HepG2 (cell line): Measurements from ENCODE around the gene ARHGAP12. TPM values are rescaled to one million over a fixed set of nuclear protein-coding genes. Genes with fewer than 3 reads are reported as not detected.

ENCODE experiments used
- ATAC-seq: fragments of 200-7000 bp; cut with Tn5 transposase; 3 replicates; pipeline ENCODE4 v1.9.1; 2020; ENCODE audit warnings: mild to moderate bottlenecking, moderate library complexity
- BruUV-seq: library from RNA; stranded (reverse); fragments of 400-500 nt; replicated peaks from 2 replicates; lab custom pipeline; 2021; lab: Mats Ljungman, UMichigan
- CTCF ChIA-PET: fragments of 300-600 bp; formaldehyde crosslinking; extraction: SDS; loops from one replicate; lab custom pipeline; 2021; ENCODE audit warnings: low total read pairs, inconsistent platforms, low intra/inter-chr PET ratio; lab: Yijun Ruan, JAX
- POLR2A ChIA-PET: fragments of 350-600 bp; sonication (Branson Sonifier 250); formaldehyde crosslinking; loops from one replicate; lab custom pipeline; 2020; ENCODE audit warnings: antibody characterized with exemption, inconsistent platforms; lab: Yijun Ruan, JAX
- DNase-seq: peaks from one replicate; pipeline ENCODE4 v3.0.0-alpha.2; 2015; ENCODE audit warnings: low spot score
- FAIRE-seq: peaks from 3 replicates; lab custom pipeline; 2011; peaks lifted over from hg19 to GRCh38; lab: Jason Lieb, UNC
- H2AFZ ChIP-seq: one replicate; pipeline ENCODE4 v1.6.1; 2011; ENCODE audit warnings: low read length, inconsistent platforms
- H3K27ac ChIP-seq: fragments of 300-600 bp; 3 replicates; pipeline ENCODE4 v1.8.0; 2011; ENCODE audit warnings: mixed run types, mild to moderate bottlenecking, mixed read lengths, low read length, inconsistent platforms; ENCODE audit not compliant: insufficient read depth; ENCODE audit errors: extremely low read length
- H3K27me3 ChIP-seq, 2 experiments: fragments of 200-600 bp in 1 of 2; 2 replicates in 1 of 2; 3 replicates in 1 of 2; pipeline versions ENCODE4 v1.6.0 to v1.8.0; 2011; ENCODE audit warnings: low read length in 2 of 2, mild to moderate bottlenecking in 2 of 2, moderate library complexity in 2 of 2, inconsistent platforms in 1 of 2; ENCODE audit not compliant: insufficient read depth in 2 of 2, control insufficient read depth in 1 of 2
- H3K36me3 ChIP-seq, 2 experiments: fragments of 200-600 bp in 1 of 2; replicated peaks in 1 of 2; 2 replicates in 1 of 2; 3 replicates in 1 of 2; pipeline versions ENCODE4 v1.5.1 to v1.8.0; 2011; ENCODE audit warnings: low read length in 2 of 2, inconsistent platforms in 1 of 2; ENCODE audit not compliant: insufficient read depth in 2 of 2, control insufficient read depth in 1 of 2
- H3K4me1 ChIP-seq: 2 replicates; pipeline ENCODE4 v1.5.1; 2012; ENCODE audit warnings: low read length, inconsistent platforms; ENCODE audit not compliant: insufficient read depth
- H3K4me2 ChIP-seq: 2 replicates; pipeline ENCODE4 v1.6.0; 2011; ENCODE audit warnings: low read depth, low read length, inconsistent platforms
- H3K4me3 ChIP-seq, 3 experiments: fragments of 200-600 bp in 1 of 3; sonication (generic), shearing (Covaris generic) in 1 of 3; replicated peaks in 1 of 3; 2 replicates each; pipeline ENCODE4 v1.5.1; 2011 to 2016; ENCODE audit warnings: low read length in 3 of 3, inconsistent platforms in 2 of 3, low read depth in 2 of 3, mild to moderate bottlenecking in 2 of 3, control low read depth in 1 of 3, mixed read lengths in 1 of 3; ENCODE audit not compliant: insufficient read depth in 1 of 3
- H3K79me2 ChIP-seq: one replicate; pipeline ENCODE4 v1.6.1; 2011; ENCODE audit warnings: low read length, inconsistent platforms; ENCODE audit not compliant: insufficient read depth
- H3K9ac ChIP-seq: 2 replicates; pipeline ENCODE4 v1.6.0; 2011; ENCODE audit warnings: mild to moderate bottlenecking, low read depth, low read length, inconsistent platforms; ENCODE audit not compliant: insufficient read depth
- H3K9me3 ChIP-seq: 2 replicates; pipeline ENCODE4 v1.5.1; 2012; ENCODE audit warnings: mild to moderate bottlenecking, low read length
- H4K20me1 ChIP-seq: 2 replicates; pipeline ENCODE4 v1.6.0; 2011; ENCODE audit warnings: inconsistent platforms, mild to moderate bottlenecking, low read length, moderate library complexity; ENCODE audit not compliant: insufficient read depth
- CAMTA2 ChIP-seq: sonication (generic); formaldehyde crosslinking; IDR thresholded peaks from 2 replicates; pipeline ENCODE4 v1.4.0; 2020; ENCODE audit warnings: mild to moderate bottlenecking, missing genetic modification reagents, borderline replicate concordance
- HNRNPK ChIP-seq: fragments of 200-400 bp; formaldehyde crosslinking; IDR thresholded peaks from 2 replicates; pipeline ENCODE4 v1.6.1; 2018; ENCODE audit warnings: low read length, low read depth, moderate library complexity, mild to moderate bottlenecking; ENCODE audit not compliant: poor library complexity, severe bottlenecking
- MXI1 ChIP-seq: IDR thresholded peaks from 3 replicates; pipeline ENCODE4 v1.6.1; 2012; ENCODE audit warnings: low read depth, low read length, inconsistent platforms, borderline replicate concordance
- SAFB2 ChIP-seq: sonication (generic); formaldehyde crosslinking; IDR thresholded peaks from 2 replicates; pipeline ENCODE4 v1.5.1; 2020; ENCODE audit warnings: missing genetic modification reagents, low read depth, mild to moderate bottlenecking, borderline replicate concordance
- SIN3A ChIP-seq: IDR thresholded peaks from 2 replicates; pipeline ENCODE4 v1.6.1; 2011; ENCODE audit warnings: low read depth, mild to moderate bottlenecking, control low read depth, low read length, borderline replicate concordance
- ZFP1 ChIP-seq: IDR thresholded peaks from 2 replicates; pipeline ENCODE4 v1.6.1; 2016
- ZFX ChIP-seq: sonication (generic); formaldehyde crosslinking; IDR thresholded peaks from 2 replicates; pipeline ENCODE4 v1.4.0; 2020; ENCODE audit warnings: mild to moderate bottlenecking, low read depth, missing genetic modification reagents, moderate library complexity
- ZNF17 ChIP-seq: sonication (generic); formaldehyde crosslinking; IDR thresholded peaks from 2 replicates; pipeline ENCODE4 v1.5.0; 2020; ENCODE audit warnings: mild to moderate bottlenecking, missing genetic modification reagents
- ZNF547 ChIP-seq: sonication (generic); formaldehyde crosslinking; IDR thresholded peaks from 2 replicates; pipeline ENCODE4 v1.5.1; 2020; ENCODE audit warnings: mild to moderate bottlenecking, missing genetic modification reagents
- ZNF709 ChIP-seq: sonication (generic); formaldehyde crosslinking; IDR thresholded peaks from 2 replicates; pipeline ENCODE4 v1.5.0; 2020; ENCODE audit warnings: mild to moderate bottlenecking, missing genetic modification reagents
- WGBS: methylation state at CpG from one replicate; pipeline ENCODE4 v1.1.6; 2017; ENCODE audit warnings: low lambda C conversion rate; 5-methylcytosine and 5-hydroxymethylcytosine counted together
- in situ Hi-C: cut with HindIII; loops from 2 replicates; pipeline ENCODE4 v1.10.0; 2017; ENCODE audit warnings: low pct_unique_long_range_greater_than_20kb; ENCODE audit not compliant: extremely low pct_ligation_motif_present
- intact Hi-C: fragments of 100-400 bp; cut with micrococcal nuclease; formaldehyde crosslinking; loops from one replicate; pipeline ENCODE4 v1.10.0; 2022; ENCODE audit not compliant: unreplicated experiment
- polyA plus RNA-seq, 8 experiments: library from polyadenylated mRNA; depleted of rRNA in 3 of 8; stranded (reverse) in 7 of 8; unstranded in 1 of 8; fragments of >200 nt; fragmentation: Illumina TruSeq in 4 of 8; extraction: Trizol in 4 of 8; gene quantifications; 2 replicates each; pipeline versions ENCODE4 v1.2.1 to v1.2.3, GENCODE V29; 2011 to 2016; ENCODE audit warnings: low read depth in 4 of 8, missing spikeins in 1 of 8, mixed read lengths in 1 of 8; ENCODE audit not compliant: insufficient read depth in 1 of 8
- total RNA-seq, 5 experiments: library from RNA; depleted of rRNA; stranded (reverse); fragments of >200 nt; fragmentation: Illumina TruSeq; extraction: Trizol; gene quantifications; 2 replicates each; pipeline ENCODE4 v1.2.3, GENCODE V29; 2016; ENCODE audit warnings: low read depth in 1 of 5
- TF ChIP-seq, protein P1 (sequence below): sonication (generic); formaldehyde crosslinking; IDR thresholded peaks from 2 replicates; pipeline ENCODE4 v1.5.0; 2020; ENCODE audit warnings: mild to moderate bottlenecking, missing genetic modification reagents
- TF ChIP-seq, protein P2 (sequence below): sonication (generic); formaldehyde crosslinking; IDR thresholded peaks from 2 replicates; pipeline ENCODE4 v1.8.1; 2023; ENCODE audit warnings: mild to moderate bottlenecking, missing genetic modification reagents

ARHGAP12 gene
- total and polyA plus RNA-seq, 2 of the 13 experiments (the other 11 are each of a cell fraction or from before 2014, with no cell fraction given) = 25.0 to 54.6 TPM

DNA sequence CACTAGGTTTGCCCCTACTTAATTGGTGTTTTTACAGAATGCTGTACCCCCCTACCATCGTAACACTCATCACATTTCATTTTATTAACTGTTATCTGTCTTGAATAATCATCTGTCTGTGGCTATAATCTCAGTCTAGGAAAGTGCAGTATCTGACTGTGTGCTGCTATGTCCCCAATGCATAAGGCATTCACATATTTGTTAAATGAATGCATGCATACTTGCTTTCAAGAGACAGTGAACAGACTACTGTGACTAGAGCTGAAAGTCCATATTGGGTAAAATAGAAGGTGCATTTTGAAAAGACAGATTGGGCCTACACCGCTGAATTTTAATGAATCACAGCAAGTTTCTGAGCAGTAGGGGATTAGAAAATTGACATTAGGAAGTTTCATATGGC is 112.3 kb downstream of the ARHGAP12 start:
- no peaks in the 10 kb centered on the region for H3K27me3 ChIP-seq
- FAIRE-seq = no peak

More for the DNA sequence above, 112.3 kb downstream of the ARHGAP12 start:
- intact Hi-C loops = no loop called here
- no peak overlapping the region for H2AFZ ChIP-seq
- ChIA-PET POLR2A (no interaction called here), CTCF (no interaction called here)
- H3K9ac ChIP-seq = no peak overlapping the region
- no peaks in the 10 kb centered on the region for H3K79me2 ChIP-seq
- in situ Hi-C loops = no loop called here
- TF ChIP-seq, protein P1, sequence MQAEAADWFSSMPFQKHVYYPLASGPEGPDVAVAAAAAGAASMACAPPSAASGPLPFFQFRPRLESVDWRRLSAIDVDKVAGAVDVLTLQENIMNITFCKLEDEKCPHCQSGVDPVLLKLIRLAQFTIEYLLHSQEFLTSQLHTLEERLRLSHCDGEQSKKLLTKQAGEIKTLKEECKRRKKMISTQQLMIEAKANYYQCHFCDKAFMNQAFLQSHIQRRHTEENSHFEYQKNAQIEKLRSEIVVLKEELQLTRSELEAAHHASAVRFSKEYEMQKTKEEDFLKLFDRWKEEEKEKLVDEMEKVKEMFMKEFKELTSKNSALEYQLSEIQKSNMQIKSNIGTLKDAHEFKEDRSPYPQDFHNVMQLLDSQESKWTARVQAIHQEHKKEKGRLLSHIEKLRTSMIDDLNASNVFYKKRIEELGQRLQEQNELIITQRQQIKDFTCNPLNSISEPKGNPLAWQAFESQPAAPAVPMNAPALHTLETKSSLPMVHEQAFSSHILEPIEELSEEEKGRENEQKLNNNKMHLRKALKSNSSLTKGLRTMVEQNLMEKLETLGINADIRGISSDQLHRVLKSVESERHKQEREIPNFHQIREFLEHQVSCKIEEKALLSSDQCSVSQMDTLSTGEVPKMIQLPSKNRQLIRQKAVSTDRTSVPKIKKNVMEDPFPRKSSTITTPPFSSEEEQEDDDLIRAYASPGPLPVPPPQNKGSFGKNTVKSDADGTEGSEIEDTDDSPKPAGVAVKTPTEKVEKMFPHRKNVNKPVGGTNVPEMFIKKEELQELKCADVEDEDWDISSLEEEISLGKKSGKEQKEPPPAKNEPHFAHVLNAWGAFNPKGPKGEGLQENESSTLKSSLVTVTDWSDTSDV (CRISPR knock-in tag) = no peak
- TF ChIP-seq SAFB2 (CRISPR knock-in tag) = no peak
- no peak for TF ChIP-seq SIN3A
- no peak for TF ChIP-seq ZFP1 (CRISPR knock-in tag)
- TF ChIP-seq MXI1 = no peak
- no peak for TF ChIP-seq CAMTA2 (CRISPR knock-in tag)
- TF ChIP-seq, protein P2, sequence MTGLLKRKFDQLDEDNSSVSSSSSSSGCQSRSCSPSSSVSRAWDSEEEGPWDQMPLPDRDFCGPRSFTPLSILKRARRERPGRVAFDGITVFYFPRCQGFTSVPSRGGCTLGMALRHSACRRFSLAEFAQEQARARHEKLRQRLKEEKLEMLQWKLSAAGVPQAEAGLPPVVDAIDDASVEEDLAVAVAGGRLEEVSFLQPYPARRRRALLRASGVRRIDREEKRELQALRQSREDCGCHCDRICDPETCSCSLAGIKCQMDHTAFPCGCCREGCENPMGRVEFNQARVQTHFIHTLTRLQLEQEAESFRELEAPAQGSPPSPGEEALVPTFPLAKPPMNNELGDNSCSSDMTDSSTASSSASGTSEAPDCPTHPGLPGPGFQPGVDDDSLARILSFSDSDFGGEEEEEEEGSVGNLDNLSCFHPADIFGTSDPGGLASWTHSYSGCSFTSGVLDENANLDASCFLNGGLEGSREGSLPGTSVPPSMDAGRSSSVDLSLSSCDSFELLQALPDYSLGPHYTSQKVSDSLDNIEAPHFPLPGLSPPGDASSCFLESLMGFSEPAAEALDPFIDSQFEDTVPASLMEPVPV (CRISPR knock-in tag) = no peak
- no peak for TF ChIP-seq ZFX (CRISPR knock-in tag)
- TF ChIP-seq HNRNPK = no peak
- no peak for TF ChIP-seq ZNF547 (CRISPR knock-in tag)
- TF ChIP-seq ZNF709 = no peak
- no peak for TF ChIP-seq ZNF17 (CRISPR knock-in tag)
- peak; percentile 28 for DNase-seq
- H3K36me3 ChIP-seq = peaks cover 1 to 45% of the 10 kb centered on the region in 2 experiments; a peak in 4 of 5 replicates
- H3K27ac ChIP-seq = no peak overlapping the region
- no peaks in the 10 kb centered on the region for H4K20me1 ChIP-seq
- ATAC-seq = peak; percentile 69
- no peaks in the 10 kb centered on the region for H3K4me1 ChIP-seq
- H3K4me2 ChIP-seq = no peak overlapping the region
- BruUV-seq = no TSS peak
- H3K4me3 ChIP-seq = no peak overlapping the region
- WGBS = 88% methylated on average over 2 of the region's 2 CpGs
- no peaks in the 10 kb centered on the region for H3K9me3 ChIP-seq
